ENCODE results near the gene HOXA5.

Gene HOXA5

GRCh38 chr7:27139334-27140125, 4.0 kb downstream of the HOXA5 start:
- no peak overlapping the region for H3K9ac ChIP-seq (ENCODE audit: low read length)
- no peak overlapping the region for H3K27ac ChIP-seq (ENCODE audit: low read length)
- H3K9me3 ChIP-seq (replicated peaks; ENCODE audit: insufficient read depth, low read length), result no peaks in the 10 kb centered on the region
- H3K9me2 ChIP-seq (replicated peaks; ENCODE audit: insufficient read depth, low read length), result no peaks in the 10 kb centered on the region
- H3K4me3 ChIP-seq (ENCODE audit: low read length), result no peak overlapping the region
- no peak overlapping the region for H3K4me2 ChIP-seq (ENCODE audit: low read depth, low read length)
- H4K20me1 ChIP-seq (ENCODE audit: insufficient read depth, low read length), result no peaks in the 10 kb centered on the region
- H3F3A ChIP-seq (ENCODE audit: insufficient read depth, low read length), result no peaks in the 10 kb centered on the region
- DNase-seq, result no peak
- no peaks in the 10 kb centered on the region for H3K79me2 ChIP-seq (ENCODE audit: low read length)
- no peak overlapping the region for H2AFZ ChIP-seq (ENCODE audit: low read length)
- H3K4me1 ChIP-seq (ENCODE audit: low read length), result no peaks in the 10 kb centered on the region
- no peaks in the 10 kb centered on the region for H3K27me3 ChIP-seq (replicated peaks; ENCODE audit: insufficient read depth, low read length)
- TF ChIP-seq CTCF (IDR thresholded peaks at IDR 0.05; ENCODE audit: low read length) (no peak), EZH2 (optimal IDR thresholded peaks at IDR 0.05; ENCODE audit: low read depth, low read length) (no peak), EZH2phosphoT487 (IDR thresholded peaks at IDR 0.05; ENCODE audit: low read length) (no peak)
- H3K36me3 ChIP-seq (replicated peaks; ENCODE audit: insufficient read depth, low read length), result no peaks in the 10 kb centered on the region

GRCh38 chr7:27138985-27139333, 4.5 kb downstream of the HOXA5 start:
- Histone ChIP-seq H3K4me1 (ENCODE audit: low read length) (no peaks in the 10 kb centered on the region), H2AFZ (ENCODE audit: low read length) (no peak overlapping the region), H3K9me3 (replicated peaks; ENCODE audit: insufficient read depth, low read length) (no peaks in the 10 kb centered on the region), H3K36me3 (replicated peaks; ENCODE audit: insufficient read depth, low read length) (no peaks in the 10 kb centered on the region), H3K79me2 (ENCODE audit: low read length) (no peaks in the 10 kb centered on the region), H3K9ac (ENCODE audit: low read length) (no peak overlapping the region), H3F3A (ENCODE audit: insufficient read depth, low read length) (no peaks in the 10 kb centered on the region), H3K9me2 (replicated peaks; ENCODE audit: insufficient read depth, low read length) (no peaks in the 10 kb centered on the region), H4K20me1 (ENCODE audit: insufficient read depth, low read length) (no peaks in the 10 kb centered on the region), H3K27ac (ENCODE audit: low read length) (no peak overlapping the region), H3K27me3 (replicated peaks; ENCODE audit: insufficient read depth, low read length) (no peaks in the 10 kb centered on the region), H3K4me3 (ENCODE audit: low read length) (no peak overlapping the region), H3K4me2 (ENCODE audit: low read depth, low read length) (no peak overlapping the region)
- TF ChIP-seq EZH2 (optimal IDR thresholded peaks at IDR 0.05; ENCODE audit: low read depth, low read length) (no peak), CTCF (IDR thresholded peaks at IDR 0.05; ENCODE audit: low read length) (no peak), EZH2phosphoT487 (IDR thresholded peaks at IDR 0.05; ENCODE audit: low read length) (no peak)
- DNase-seq, result no peak

GRCh38 chr7:27138472-27138871, 5.0 kb downstream of the HOXA5 start:
- Histone ChIP-seq H4K20me1 (ENCODE audit: insufficient read depth, low read length) (no peaks in the 10 kb centered on the region), H3K9me3 (replicated peaks; ENCODE audit: insufficient read depth, low read length) (no peaks in the 10 kb centered on the region), H3K4me2 (ENCODE audit: low read depth, low read length) (no peak overlapping the region), H3K4me1 (ENCODE audit: low read length) (no peaks in the 10 kb centered on the region), H3K27ac (ENCODE audit: low read length) (no peak overlapping the region), H3K9ac (ENCODE audit: low read length) (no peak overlapping the region), H3K36me3 (replicated peaks; ENCODE audit: insufficient read depth, low read length) (no peaks in the 10 kb centered on the region), H2AFZ (ENCODE audit: low read length) (no peak overlapping the region), H3K27me3 (replicated peaks; ENCODE audit: insufficient read depth, low read length) (no peaks in the 10 kb centered on the region), H3K9me2 (replicated peaks; ENCODE audit: insufficient read depth, low read length) (no peaks in the 10 kb centered on the region), H3K79me2 (ENCODE audit: low read length) (no peaks in the 10 kb centered on the region), H3K4me3 (ENCODE audit: low read length) (no peak overlapping the region), H3F3A (ENCODE audit: insufficient read depth, low read length) (no peaks in the 10 kb centered on the region)
- no peak for DNase-seq
- TF ChIP-seq CTCF (IDR thresholded peaks at IDR 0.05; ENCODE audit: low read length) (no peak), EZH2 (optimal IDR thresholded peaks at IDR 0.05; ENCODE audit: low read depth, low read length) (no peak), EZH2phosphoT487 (IDR thresholded peaks at IDR 0.05; ENCODE audit: low read length) (no peak)

Measured in MM.1S (cell line).